HG03571 (cell line): ENCODE results near the gene JMJD6.
"Not testable (repeated sequence)": the region's sequence is repeated elsewhere in the genome, so short reads cannot be mapped to it uniquely, and the experiment has no call there.

Experiments used
- ATAC-seq: cut with Tn5 transposase; IDR thresholded peaks from one replicate; pipeline ENCODE4 v1.9.1; 2021; ENCODE audit not compliant: unreplicated experiment

JMJD6 gene

GRCh38 chr17:76718516-76718915, 7.9 kb downstream of the JMJD6 start:
- ATAC-seq: no peak

- no peak for ATAC-seq
Observed at GRCh38 chr17:76716839-76717215, 9.6 kb downstream of the JMJD6 start.

GRCh38 chr17:76716146-76716838, 10.1 kb downstream of the JMJD6 start:
- ATAC-seq: no peak

GRCh38 chr17:76715496-76715830, 10.9 kb downstream of the JMJD6 start:
- no peak for ATAC-seq

- ATAC-seq: no peak
Observed at GRCh38 chr17:76714822-76715495, 11.4 kb downstream of the JMJD6 start.

DNA sequence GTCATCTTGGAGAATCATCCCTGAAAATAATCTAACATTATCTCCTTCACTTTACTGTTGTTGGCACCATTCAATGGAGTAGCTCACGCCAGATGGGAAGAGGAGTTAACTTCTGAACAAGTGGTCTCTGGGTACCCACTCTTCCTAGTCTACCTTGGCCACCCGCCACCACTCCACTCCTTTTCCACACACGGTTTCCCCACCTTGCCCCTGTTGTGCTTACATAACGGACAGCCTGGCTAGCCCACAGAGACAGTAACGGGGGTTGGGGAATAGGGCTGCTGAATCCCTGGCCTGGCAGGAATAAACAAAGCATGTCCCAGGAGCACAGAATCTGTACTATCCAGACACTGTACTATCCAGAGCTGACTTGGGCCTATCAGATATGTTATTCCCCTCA, 12.1 kb downstream of the JMJD6 start:
- ATAC-seq: no peak

DNA sequence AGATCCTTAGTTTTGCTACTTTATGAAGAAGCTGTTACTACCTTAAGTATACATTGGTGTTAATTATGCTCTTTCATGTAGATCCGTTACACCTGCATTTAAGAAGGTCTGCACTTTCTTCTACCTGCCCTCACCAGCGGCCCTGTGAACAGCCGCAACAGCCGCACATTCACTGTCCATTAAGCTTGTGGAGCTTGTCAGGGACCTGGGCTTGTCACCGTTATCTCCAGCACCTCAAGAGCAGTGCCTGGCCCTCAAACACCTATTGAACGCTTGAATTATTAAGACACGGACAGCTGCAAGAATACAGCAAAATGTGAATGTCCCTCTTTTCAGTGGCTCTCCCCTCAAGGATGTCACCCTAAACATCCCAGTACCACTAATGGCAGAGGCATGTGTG, 12.6 kb downstream of the JMJD6 start:
- ATAC-seq: no peak

DNA sequence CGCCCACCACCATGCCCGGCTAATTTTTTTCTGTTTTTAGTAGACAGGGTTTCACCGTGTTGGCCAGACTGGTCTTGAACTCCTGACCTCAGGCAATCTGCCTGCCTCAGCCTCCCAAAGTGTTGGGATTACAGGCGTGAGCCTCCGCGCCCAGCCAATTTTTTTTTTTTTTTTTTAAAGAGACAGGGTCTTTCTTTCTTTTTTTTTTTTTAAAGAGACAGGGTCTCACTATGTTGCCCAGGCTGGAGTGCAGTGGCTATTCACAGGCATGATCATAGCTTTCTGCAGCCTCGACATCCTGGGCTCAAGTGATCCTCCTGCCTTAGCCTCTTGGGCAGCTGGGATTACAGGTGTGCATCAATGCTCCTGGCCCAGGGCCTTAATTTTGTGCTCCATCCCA, 14.1 kb downstream of the JMJD6 start:
- not testable (repeated sequence) for ATAC-seq

GRCh38 chr17:76710863-76711611, 15.4 kb downstream of the JMJD6 start, which contains the start of gene MXRA7:
MXRA7 (minus strand) TSS chr17:76710965; CDS start chr17:76710946, 19 bp downstream.
- no peak for ATAC-seq

DNA sequence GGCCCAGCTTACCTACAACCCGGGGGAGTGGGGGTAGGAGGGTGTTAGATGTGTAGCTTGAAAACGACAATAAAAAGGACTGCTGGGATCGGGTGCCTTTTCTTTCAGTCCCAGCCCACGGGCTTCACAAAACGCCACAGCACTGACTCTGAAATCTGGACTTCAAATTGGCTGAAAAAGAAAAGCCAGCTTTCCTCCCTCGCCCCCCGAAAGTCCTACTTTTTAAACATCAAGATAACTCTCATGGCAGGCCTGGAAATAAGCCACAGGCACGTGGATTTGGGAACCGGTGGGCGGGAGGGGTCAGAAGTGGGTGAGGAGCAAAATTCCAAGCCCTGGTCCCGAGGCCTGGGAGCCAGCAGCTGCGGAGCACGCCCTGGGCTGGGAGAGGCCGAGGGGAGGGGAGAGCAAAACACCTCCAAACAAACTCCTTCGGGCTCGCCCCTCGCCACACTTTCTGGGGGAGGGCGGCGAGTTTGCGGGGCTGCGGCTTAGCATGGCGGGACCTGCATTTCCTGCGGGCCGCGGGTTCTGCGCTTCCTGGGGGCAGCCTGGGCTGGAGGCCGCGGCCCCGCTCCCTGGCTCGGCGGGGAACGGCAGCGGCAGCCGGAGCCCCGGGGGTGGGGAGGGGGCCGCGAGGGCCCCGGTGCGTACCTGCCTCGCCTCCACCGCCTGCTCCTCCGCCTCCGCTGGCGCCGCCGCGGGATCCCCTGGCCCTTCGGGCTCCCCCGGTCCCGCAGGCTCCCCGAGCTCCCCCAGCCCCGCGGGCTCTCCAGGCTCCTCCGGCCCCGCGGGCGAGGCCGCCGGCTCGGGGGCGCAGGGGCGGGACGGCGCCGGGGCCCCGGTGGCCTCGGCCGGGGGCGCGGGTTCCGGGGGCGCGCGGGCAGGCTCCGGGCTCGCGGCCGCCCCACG, 16.2 kb downstream of the JMJD6 start:
- ATAC-seq: not testable (repeated sequence)

GRCh38 chr17:76709077-76709950, 17.1 kb downstream of the JMJD6 start:
- ATAC-seq: no peak

GRCh38 chr17:76707985-76708807, 18.2 kb downstream of the JMJD6 start:
- no peak for ATAC-seq

GRCh38 chr17:76706817-76707216, 19.6 kb downstream of the JMJD6 start:
- no peak for ATAC-seq

- no peak for ATAC-seq
Observed at GRCh38 chr17:76704805-76705204, 21.6 kb downstream of the JMJD6 start.

GRCh38 chr17:76702941-76703637, 23.3 kb downstream of the JMJD6 start:
- ATAC-seq: no peak

- ATAC-seq: no peak
Observed at GRCh38 chr17:76702076-76702475, 24.3 kb downstream of the JMJD6 start.

DNA sequence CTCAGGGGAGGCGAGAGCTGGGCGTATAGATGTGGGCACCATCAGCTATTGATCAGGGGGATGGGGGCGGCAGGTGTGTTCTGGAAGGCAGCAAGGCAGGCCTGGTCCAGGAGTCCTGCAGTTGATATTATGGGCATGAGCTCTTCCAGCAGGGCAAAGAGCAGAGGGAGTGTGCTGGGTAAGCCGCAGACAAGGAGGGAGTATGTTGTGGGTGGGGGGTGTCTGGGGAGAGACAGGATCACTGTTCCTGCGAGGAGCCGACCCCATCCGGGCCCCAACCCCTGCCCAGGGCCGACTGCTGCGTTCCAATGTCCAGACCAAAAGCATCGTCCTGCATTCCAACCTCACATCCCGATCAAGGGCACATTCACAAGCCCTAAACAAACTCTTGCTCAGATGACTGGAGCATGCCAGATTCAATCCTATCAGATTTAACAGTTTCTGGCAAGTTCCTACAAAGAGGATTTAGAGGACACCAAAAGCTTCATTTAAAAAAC, 24.9 kb downstream of the JMJD6 start:
- ATAC-seq: no peak
